ENCODE data around the gene SAMD4B.

GRCh38 chr19:39412100-39412866, 70.1 kb downstream of the SAMD4B start, which contains the start of gene PLEKHG2:
- TF ChIP-seq CTCF (conservative IDR thresholded peaks at IDR 0.05; ENCODE audit: low read depth, low read length) (peak; percentile 73), EZH2phosphoT487 (IDR thresholded peaks at IDR 0.05; ENCODE audit: borderline replicate concordance, low read length) (no peak)

Measured in PC-3 (cell line).